ENCODE data around the gene ASCC1.
"Not testable (repeated sequence)": the region's sequence is repeated elsewhere in the genome, so short reads cannot be mapped to it uniquely, and the experiment has no call there.

Gene ASCC1

DNA sequence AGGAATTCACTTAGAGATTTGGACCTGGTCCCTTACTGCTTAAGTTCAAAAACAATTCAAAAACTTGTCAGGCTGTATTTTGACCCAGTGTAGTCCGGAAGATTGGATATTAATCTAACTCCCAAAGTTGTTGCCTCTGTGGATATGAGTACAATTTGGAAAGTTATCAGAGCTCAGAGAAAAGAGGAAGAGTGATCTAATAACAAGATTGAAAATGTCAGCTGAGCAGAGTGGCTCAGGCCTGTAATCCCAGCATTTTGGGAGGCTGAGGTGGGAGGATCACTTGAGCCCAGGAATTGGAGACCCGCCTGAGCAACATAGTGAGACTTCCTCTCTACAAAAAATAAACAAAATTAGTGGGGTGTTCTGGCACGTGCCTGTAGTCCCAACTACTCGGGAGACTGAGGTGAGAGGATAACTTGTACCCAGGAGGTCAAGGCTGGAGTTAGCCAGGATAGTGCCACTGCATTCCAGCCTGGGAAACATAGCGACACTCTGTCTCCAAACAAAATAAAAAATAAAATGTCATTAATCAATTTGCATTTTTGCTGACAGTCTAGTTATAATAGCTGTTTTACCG, 3.2 kb upstream of the ASCC1 start:
- DNase-seq = no peak

DNA sequence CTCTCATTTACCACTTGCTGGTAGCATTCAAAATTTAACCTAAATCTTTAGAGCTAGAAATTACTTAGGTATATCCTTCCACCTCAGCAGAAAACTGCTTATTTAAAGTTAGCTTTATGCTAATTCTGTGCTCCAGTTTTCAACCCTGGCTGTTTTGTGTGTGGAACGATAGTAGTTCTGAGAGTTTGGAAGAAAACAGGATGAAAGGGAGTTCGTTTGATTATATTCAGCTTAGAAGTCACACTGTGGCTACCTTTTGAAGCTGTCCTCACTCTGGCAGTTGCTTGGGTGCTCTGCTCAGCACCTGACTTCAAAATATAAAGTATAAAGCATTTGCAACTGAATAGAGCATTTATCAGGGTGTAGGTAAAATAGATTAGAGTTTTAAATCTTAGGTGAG, 2.6 kb upstream of the ASCC1 start:
- no peak for DNase-seq

DNA sequence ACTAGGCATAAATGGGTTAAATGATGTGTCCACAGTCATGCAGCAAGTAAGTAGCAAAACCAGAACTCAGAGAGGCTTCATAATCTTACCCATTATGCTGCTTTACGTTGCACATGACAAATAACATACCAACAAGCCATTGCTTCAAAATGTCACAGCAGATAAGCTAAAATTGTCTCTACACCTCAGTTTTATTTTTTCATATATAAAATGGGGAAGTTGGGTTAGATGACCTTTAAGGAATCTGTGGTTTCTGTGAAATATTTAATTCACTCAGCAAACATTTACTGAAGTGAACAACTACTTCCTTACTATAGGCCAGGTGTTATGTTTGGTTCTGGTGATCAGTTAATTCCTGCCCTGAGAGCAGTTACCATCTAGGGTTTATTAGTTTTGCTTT, 2.2 kb upstream of the ASCC1 start:
- no peak for DNase-seq

GRCh38 chr10:72211832-72212231, 4.2 kb downstream of the ASCC1 start:
- DNase-seq = not testable (repeated sequence)

GRCh38 chr10:72211381-72211780, 4.7 kb downstream of the ASCC1 start:
- DNase-seq = not testable (repeated sequence)

DNA sequence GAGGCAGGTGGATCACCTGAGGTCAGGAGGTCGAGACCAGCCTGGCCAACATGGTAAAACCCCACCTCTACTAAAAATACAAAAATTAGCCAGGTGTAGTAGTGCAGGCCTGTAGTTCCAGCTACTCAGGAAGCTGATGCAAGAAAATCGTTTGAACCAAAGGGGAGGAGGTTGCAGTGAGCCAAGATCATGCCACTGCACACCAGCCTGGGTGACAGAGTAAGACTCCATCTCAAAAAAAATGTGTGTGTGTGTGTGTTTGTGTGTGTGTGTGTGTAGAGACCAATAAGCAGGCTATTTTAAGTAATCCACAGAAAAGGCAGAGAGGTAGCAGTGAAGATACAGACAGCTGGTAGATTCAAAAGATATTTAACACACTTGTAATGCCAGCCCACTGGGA, 7.5 kb downstream of the ASCC1 start:
- DNase-seq = not testable (repeated sequence)

GRCh38 chr10:72206511-72207229, 9.4 kb downstream of the ASCC1 start:
- DNase-seq = no peak

- no peak for DNase-seq
Observed at GRCh38 chr10:72204724-72205123, 11.4 kb downstream of the ASCC1 start.

- DNase-seq = no peak
Observed at GRCh38 chr10:72204296-72204695, 11.8 kb downstream of the ASCC1 start.

DNA sequence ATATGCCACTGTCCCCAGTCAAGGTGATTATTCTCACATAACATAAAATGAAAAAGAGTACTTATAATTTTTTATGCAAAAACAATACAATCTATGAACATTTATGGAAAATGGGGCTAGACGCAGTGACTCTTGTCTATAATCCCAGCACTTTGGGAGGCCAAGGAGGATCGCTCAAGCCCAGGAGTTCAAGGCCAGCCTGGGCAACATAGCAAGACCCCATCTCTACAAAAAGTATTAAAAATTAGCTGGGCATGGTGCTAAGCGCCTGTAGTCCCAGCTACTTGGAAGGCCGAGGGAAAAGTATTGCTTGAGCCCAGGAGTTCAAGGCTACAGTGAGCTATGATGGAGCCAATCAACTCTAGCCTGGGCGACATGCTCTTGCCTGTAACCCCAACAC, 14.8 kb downstream of the ASCC1 start:
- DNase-seq = no peak

- no peak for DNase-seq
Observed at GRCh38 chr10:72200883-72201282, 15.2 kb downstream of the ASCC1 start.

- no peak for DNase-seq
Observed at GRCh38 chr10:72194949-72195348, 21.1 kb downstream of the ASCC1 start.

GRCh38 chr10:72186982-72187330, 29.1 kb downstream of the ASCC1 start:
- no peak for DNase-seq

DNA sequence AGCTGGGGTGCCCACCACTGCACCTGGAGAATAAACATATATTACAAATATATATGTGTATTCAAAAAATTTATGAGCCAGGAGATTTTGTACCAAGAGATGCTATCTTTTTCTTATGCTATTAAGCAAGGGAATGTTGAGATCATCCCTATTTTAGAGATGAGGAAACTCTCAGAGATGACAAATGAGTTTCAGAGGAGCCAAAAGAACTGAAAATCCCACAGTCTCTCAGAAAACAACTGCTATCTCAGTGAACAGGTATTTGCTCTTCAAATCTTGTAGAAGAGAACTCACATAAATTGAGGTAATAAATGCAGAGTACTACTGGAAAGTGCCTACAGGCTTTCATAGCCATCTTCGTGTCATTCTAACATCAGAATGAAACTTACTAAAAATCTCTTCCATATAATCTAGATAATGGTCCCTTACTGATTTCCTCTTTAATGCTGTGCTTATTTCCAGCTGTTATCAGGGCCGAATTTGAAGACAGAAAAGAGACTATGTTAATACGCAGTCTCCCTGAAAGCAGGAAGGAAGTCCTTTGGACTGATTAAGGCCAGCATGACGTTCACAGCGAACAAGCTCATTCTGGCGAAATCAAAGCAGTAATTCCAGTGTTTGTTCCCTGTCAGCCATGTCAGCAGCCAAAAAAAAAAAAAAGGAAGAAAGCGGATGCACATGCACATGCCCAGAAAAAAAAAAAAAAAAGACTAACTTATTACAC, 29.7 kb downstream of the ASCC1 start:
- no peak for DNase-seq

- DNase-seq = no peak
Observed at GRCh38 chr10:72184156-72184555, 31.9 kb downstream of the ASCC1 start.

DNA sequence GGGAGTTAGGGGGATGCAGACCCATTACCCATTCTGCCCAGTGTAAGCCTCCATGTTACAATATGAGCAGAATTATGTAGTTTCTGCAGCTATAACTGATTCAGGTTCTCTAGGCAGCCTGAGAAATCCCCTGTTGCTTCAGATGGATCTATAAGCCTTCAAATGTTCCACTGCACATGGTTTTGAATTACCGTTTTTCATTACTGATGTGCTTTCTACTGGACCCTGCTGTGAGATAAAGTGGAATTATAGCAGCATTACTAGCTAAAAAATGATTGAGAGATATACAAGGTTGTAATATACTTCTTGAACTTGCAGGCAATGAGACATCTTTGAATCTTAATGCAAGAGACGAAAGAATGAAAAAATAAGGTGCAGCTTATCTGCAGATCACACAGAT, 38.6 kb downstream of the ASCC1 start:
- DNase-seq = no peak

DNA sequence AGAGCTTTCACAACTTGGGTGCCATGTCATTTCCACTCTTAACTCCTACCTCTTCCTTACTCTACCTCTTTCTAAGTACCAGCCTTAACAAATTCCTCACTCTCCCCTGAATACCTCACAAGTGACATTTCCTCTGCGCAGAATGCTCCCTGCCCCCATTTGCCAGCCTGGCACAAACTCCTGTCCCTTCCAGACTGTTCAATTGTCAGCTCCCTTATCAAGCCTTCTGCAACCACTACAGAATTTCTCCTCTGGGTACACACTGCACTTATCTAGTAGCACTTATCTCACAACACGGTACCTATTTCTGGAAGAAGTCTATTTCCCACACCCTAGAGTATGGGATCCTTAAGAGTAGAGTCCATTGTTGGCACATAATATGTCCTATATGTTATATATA, 39.4 kb downstream of the ASCC1 start:
- DNase-seq = no peak

GRCh38 chr10:72175149-72175548, 40.9 kb downstream of the ASCC1 start:
- DNase-seq = no peak

GRCh38 chr10:72174297-72174662, 41.8 kb downstream of the ASCC1 start:
- DNase-seq = no peak

DNA sequence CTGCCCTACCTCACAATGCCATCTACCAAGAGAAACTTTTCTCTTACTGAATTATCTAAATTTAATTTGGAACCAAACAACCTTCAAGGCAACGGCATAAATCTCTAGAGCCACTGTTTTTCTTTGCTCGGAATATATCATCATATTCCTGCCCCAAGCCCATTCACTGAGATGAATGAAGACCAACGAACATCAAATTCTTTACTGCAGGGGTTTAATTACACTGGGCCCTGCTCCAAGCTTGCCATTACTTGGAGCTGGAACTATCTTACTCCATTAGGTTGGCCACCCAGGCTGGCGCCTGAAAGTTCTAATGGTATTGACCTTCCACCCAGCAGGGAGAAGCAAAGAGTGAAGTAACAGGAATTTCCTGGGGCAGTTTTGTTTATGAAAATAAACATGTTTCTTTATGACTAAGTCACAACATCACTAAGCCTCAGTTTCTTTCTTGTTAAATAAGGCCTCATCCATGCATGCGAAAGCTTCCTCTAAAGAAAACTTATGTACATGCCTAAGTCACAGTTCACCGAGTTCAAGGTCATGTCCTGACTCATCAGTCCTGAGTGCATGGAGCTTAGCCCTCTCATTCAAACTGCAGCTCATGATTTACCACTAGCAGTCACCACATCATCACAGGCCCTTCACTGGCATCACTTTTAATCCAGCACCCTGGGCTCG, 42.3 kb downstream of the ASCC1 start:
- DNase-seq = no peak

GRCh38 chr10:72173262-72173618, 42.8 kb downstream of the ASCC1 start:
- DNase-seq = no peak

DNA sequence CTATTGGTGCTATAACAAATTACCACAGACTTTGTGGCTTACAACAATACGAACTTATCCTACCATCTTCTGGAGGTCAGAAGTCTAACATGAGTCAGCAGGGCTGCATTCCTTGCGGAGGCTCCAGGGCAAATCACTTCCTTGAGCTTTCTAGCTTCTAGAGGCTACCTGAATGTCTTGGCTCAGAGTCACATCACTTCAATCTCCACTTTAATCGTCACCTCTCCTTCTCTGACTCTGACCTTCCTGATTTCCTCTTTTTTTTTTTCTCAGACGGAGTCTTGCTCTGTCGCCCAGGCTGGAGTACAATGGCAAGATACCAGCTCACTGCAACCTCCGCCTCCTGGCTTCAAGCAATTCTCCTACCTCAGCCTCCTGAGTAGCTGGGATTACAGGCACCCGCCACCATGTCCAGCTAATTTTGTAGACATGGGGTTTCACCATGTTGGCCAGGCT, 44.9 kb downstream of the ASCC1 start:
- DNase-seq = no peak

- DNase-seq = no peak
Observed at GRCh38 chr10:72170733-72171132, 45.3 kb downstream of the ASCC1 start.

GRCh38 chr10:72170263-72170662, 45.8 kb downstream of the ASCC1 start:
- no peak for DNase-seq

Data from NCI-H187 (cell line).